Memory B cell (primary cell): ENCODE data around the gene RCAN3.
A peak's percentile ranks its signal among the peaks of the same experiment; 100 is the strongest.
"Not testable (repeated sequence)": the region's sequence is repeated elsewhere in the genome, so short reads cannot be mapped to it uniquely, and the experiment has no call there.

Experiments used
- ATAC-seq: fragments of 150-1000 bp; cut with Tn5 transposase; 2 replicates; pipeline ENCODE4 v1.10.0; 2021; ENCODE audit warnings: low read depth, mild to moderate bottlenecking, moderate library complexity
- DNase-seq, 2 donors: peaks; one replicate each; pipeline ENCODE4 v3.0.0; 2022; ENCODE audit warnings: low spot score in 2 of 2
- H3K27ac Mint-ChIP-seq: one replicate; pipeline ENCODE4 v1.8.0; 2022; ENCODE audit warnings: mild to moderate bottlenecking, moderate library complexity, mixed read lengths
- H3K27me3 Mint-ChIP-seq: one replicate; pipeline ENCODE4 v1.8.0; 2022; ENCODE audit warnings: mixed read lengths
- H3K36me3 Mint-ChIP-seq: one replicate; pipeline ENCODE4 v1.8.0; 2022; ENCODE audit warnings: mild to moderate bottlenecking, mixed read lengths
- H3K4me1 Mint-ChIP-seq: one replicate; pipeline ENCODE4 v1.8.0; 2022; ENCODE audit warnings: mixed read lengths
- H3K4me3 Mint-ChIP-seq: one replicate; pipeline ENCODE4 v1.8.0; 2022; ENCODE audit warnings: mild to moderate bottlenecking, moderate library complexity, mixed read lengths
- H3K9me3 Mint-ChIP-seq: one replicate; pipeline ENCODE4 v1.8.0; 2022; ENCODE audit warnings: mixed read lengths

Gene RCAN3

GRCh38 chr1:24492935-24493334 is 9.7 kb upstream of the RCAN3 start:
- H3K36me3 Mint-ChIP-seq, H3K27me3 Mint-ChIP-seq, DNase-seq, H3K9me3 Mint-ChIP-seq, H3K4me3 Mint-ChIP-seq, H3K4me1 Mint-ChIP-seq, H3K27ac Mint-ChIP-seq, ATAC-seq: not testable (repeated sequence)

DNA sequence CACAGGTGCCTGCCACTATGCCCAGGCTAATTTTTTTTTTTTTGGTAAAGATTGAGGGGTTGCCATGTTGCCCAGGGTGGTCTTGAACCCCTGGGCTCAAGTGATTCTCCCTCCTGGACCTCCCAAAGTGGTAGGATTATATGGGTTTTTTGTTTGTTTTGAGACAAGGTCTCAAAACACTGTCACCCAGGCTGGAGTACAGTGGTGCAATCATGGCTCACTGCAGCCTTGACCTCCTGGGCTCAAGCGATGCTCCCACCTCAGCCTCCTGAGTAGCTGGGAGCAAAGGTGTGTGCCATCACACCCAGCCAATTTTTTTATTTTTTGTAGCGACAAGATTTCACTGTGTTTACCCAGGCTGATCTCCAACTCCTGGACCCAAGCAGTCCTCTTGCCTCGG is 8.9 kb upstream of the RCAN3 start:
- Mint-ChIP-seq H3K27me3 (no peaks in the 10 kb centered on the region), H3K9me3 (no peaks in the 10 kb centered on the region), H3K4me3 (no peak overlapping the region), H3K36me3 (no peaks in the 10 kb centered on the region), H3K27ac (no peak overlapping the region), H3K4me1 (peaks cover under 1% of the 10 kb centered on the region)
- DNase-seq: no peak
- ATAC-seq: no peak

DNA sequence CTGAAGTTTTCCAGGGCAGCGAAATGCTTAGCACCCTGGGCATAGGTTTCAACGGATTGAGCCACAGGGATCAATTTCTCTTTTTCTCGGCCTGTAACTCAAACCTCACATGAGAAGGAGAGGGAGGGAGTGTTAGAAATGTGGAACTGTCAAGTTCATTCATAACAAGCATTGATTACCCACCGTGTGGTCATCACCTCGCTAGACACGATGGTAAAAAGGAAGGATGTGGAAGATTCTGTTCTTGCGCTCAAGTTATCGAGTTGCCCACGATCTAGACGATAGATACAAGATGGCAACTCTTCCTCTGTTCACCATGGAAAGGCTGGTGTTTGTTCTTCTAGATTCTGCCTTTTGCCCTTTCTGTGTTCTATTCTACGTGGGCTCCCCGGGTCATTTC is 4.0 kb upstream of the RCAN3 start:
- H3K4me1 Mint-ChIP-seq: peaks cover 17% of the 10 kb centered on the region
- no peaks in the 10 kb centered on the region for H3K9me3 Mint-ChIP-seq
- no peaks in the 10 kb centered on the region for H3K27me3 Mint-ChIP-seq
- H3K36me3 Mint-ChIP-seq: no peaks in the 10 kb centered on the region
- DNase-seq: no peak
- H3K27ac Mint-ChIP-seq: no peak overlapping the region
- H3K4me3 Mint-ChIP-seq: no peak overlapping the region
- no peak for ATAC-seq

DNA sequence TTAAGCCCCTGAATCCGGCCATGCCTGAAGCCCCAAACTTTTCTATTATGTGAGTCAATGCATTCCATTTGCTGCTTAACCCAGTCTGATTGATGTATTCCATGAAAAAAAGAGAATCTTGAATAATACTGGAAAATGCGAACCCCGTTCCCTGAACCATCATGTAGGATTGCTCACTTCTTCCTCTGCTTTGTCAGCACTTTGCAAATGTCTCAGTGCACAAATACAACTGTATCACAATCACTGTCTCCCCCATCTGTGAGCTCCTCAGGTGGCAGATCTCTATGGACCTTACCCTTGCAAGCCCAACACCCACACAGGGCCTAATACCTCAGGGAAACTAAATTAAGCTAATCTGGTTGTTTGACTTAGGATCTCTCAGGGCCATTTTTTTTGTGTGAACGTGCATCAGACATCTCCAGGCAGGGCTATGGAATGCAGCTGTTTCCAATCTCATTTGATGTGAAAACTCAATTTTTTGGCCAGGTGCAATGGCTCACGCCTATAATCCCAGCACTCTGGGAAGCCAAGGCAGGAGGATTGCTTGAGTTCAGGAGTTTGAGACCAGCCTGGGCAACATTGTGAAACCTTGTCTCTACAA is 2.1 kb upstream of the RCAN3 start:
- Mint-ChIP-seq H3K4me1 (peaks cover 27% of the 10 kb centered on the region), H3K9me3 (no peaks in the 10 kb centered on the region), H3K36me3 (no peaks in the 10 kb centered on the region), H3K27me3 (no peaks in the 10 kb centered on the region), H3K4me3 (no peak overlapping the region), H3K27ac (no peak overlapping the region)
- DNase-seq (no peak), ATAC-seq (no peak)

DNA sequence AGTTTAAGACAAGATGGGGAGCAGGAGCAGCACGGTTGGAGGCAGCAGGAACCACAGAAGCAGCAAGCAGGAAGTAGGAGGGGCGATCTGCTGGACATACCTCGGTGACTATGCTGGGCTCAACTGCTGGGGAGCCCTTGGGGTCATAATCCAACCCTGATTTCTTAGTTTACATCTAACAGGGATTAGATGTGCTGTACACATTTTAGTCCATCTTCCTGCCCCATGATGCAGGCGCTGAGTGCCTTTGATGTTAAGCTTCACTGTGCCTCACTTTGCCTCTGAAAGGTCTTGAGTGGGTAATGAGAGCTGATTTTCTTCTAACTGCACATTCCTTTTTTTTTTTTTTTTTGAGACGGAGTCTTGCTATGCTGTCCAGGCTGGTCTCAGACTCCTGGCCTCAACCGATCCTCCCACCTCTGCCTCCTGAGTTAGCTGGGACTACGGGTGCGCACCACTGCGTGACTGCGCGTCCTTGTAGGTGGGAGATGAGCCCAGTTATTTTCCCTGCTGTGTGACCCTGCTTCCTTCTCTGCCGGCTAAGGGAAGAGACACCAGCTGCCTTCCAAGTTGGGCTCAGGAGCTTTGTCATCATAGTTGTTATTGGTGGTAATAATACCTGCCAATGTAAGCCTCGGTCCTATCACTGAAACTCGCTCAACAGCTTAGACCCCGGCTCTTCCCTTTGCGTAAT is 1.1 kb upstream of the RCAN3 start:
- peak in 1 of 2 donors; percentile 19 for DNase-seq
- H3K27ac Mint-ChIP-seq: peak overlapping the region; percentile 97
- no peaks in the 10 kb centered on the region for H3K36me3 Mint-ChIP-seq
- no peaks in the 10 kb centered on the region for H3K9me3 Mint-ChIP-seq
- peaks cover 33% of the 10 kb centered on the region for H3K4me1 Mint-ChIP-seq
- H3K27me3 Mint-ChIP-seq: no peaks in the 10 kb centered on the region
- H3K4me3 Mint-ChIP-seq: peak overlapping the region; percentile 90
- ATAC-seq: no peak

GRCh38 chr1:24502065-24502708 is 449 bp upstream of the RCAN3 start:
- DNase-seq (peak; percentile 57 to 65), ATAC-seq (peak; percentile 53)
- peak overlapping the region; percentile 90 for H3K4me3 Mint-ChIP-seq
- H3K36me3 Mint-ChIP-seq: no peaks in the 10 kb centered on the region
- no peaks in the 10 kb centered on the region for H3K27me3 Mint-ChIP-seq
- no peaks in the 10 kb centered on the region for H3K9me3 Mint-ChIP-seq
- H3K27ac Mint-ChIP-seq: peak overlapping the region; percentile 97
- peaks cover 37% of the 10 kb centered on the region for H3K4me1 Mint-ChIP-seq

DNA sequence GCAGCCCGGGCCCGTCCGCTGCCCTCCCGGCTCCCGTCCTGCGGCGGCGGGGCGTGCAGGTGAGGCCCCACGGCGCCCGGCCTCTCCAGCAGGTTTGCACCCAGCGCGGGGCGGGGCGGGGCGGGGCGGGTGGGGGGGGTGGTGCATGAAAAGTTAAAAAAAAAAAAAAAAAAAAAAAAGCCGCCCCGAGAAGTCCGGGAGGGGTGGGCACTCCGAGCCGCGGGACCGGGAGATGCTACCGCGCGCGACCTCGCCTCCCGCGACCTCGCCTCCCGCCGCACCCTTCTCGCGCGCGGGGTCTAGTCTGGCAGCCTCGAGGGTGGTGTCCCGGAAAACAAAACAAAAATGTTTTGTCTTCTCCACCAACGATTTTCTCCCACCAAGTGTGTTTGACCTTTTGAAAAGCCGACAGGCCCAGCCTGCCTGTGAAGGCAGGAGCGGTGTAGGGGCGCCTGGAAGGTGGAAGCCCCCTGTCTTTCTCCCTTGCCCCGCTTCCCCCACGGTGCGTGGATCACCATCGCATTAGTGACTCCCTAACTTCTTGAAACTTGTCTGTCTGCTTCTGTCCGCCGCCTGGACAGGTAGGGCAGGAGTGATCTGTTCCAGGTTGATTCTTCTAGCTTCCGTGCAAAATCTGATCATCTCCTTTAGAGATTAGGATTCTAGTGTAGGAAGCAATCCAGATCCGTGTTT is 569 bp downstream of the RCAN3 start:
- Mint-ChIP-seq H3K4me3 (peak overlapping the region; percentile 94), H3K36me3 (peaks cover 2% of the 10 kb centered on the region), H3K27ac (peak overlapping the region; percentile 93), H3K4me1 (peaks cover 39% of the 10 kb centered on the region), H3K9me3 (no peaks in the 10 kb centered on the region), H3K27me3 (no peaks in the 10 kb centered on the region)
- DNase-seq (peak; percentile 18 to 46), ATAC-seq (peak; percentile 40)

DNA sequence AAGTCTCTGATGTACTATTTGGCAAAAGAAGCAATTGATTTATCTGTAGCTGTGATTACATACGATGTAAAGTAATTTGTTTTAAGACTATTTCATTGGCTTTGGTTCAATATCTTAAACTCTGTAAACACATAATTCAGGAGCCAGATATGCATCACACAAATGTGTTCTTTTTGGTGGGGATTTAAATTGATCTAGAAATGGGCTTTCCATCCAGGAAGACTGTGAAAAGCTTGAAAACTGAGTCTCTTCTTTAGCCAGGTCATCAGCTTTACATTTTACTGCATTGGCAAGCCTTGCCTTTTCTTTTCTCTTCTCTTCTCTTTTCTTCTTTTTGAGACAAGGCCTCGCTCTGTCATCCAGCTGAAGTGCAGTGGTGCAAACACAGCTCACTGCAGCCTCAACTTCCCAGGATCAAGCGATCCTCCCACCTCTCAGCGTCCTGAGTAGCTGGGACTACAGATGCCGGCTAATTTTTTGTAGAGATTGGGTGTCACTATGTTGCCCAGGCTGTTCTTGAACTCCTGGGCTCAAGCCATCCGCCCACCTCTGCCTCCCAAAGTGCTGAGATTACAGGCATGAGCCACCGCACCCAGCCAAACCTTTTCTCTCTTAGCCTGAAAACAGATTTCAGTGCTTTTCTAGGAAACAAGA is 1.4 kb downstream of the RCAN3 start:
- H3K9me3 Mint-ChIP-seq: no peaks in the 10 kb centered on the region
- peak overlapping the region; percentile 94 for H3K4me3 Mint-ChIP-seq
- DNase-seq (no peak), ATAC-seq (no peak)
- H3K27ac Mint-ChIP-seq: peak overlapping the region; percentile 93
- H3K36me3 Mint-ChIP-seq: peaks cover 4% of the 10 kb centered on the region
- peaks cover 39% of the 10 kb centered on the region for H3K4me1 Mint-ChIP-seq
- H3K27me3 Mint-ChIP-seq: no peaks in the 10 kb centered on the region

DNA sequence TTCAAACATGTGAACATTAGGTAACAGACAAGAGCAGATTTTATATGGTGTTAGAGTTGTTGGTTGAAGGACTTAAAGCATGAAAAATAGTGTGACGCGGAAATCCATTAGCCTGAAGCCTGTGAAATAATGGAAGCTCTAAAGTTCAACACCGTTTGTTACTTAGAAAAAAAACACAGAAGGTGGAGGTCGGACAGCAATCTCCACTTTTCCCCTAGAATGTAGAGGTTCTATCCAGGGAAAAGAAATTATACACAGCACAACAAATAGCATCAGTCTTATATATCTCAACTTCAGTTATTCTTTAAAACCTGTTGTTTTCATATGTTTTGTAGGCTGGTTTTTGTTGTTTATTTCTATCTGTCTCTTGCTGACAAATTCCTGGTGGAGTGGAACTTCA is 1.9 kb downstream of the RCAN3 start:
- peaks cover 38% of the 10 kb centered on the region for H3K4me1 Mint-ChIP-seq

GRCh38 chr1:24505816-24506215 is 3.2 kb downstream of the RCAN3 start:
- Mint-ChIP-seq H3K36me3 (peaks cover 4% of the 10 kb centered on the region), H3K4me3 (no peak overlapping the region), H3K27ac (no peak overlapping the region), H3K27me3 (no peaks in the 10 kb centered on the region), H3K9me3 (no peaks in the 10 kb centered on the region), H3K4me1 (peaks cover 37% of the 10 kb centered on the region)
- ATAC-seq: no peak
- DNase-seq: no peak

More for the DNA sequence above, 1.9 kb downstream of the RCAN3 start:
- Mint-ChIP-seq H3K4me3 (peak overlapping the region; percentile 94), H3K36me3 (peaks cover 4% of the 10 kb centered on the region), H3K9me3 (no peaks in the 10 kb centered on the region), H3K27me3 (no peaks in the 10 kb centered on the region), H3K27ac (no peak overlapping the region)
- DNase-seq: no peak
- no peak for ATAC-seq

DNA sequence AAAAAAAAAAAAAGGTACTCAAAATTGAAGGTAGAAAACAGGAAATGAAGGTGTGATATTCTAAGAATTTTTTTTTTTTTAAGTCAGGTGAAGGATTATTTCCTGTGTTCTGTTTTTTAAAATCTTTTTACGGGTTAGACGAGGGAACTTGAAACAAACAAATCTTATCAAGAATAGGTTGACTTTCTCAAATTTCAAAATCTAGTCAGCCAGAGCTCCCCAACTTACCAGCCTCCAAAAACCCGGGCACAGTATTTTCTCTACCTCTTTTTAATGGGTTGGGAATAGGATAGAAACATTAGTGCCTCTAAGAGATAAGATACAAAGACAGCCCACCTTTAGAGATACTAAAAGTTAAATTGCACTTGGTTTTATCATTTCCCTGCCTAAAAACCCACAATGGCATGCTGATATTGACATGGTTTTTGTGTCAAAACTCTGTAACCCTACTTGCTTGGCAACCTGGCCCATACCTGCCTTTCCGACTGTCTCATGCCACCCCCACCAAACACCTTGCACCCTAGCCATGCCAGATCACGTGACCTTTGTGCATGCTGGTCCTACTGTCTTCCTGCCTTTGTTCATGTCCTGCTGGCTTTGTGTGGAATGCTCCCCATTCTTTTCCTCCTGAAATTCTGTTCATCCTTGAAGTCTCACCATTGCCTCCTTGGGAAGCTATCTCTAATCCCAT is 4.2 kb downstream of the RCAN3 start:
- H3K9me3 Mint-ChIP-seq: no peaks in the 10 kb centered on the region
- peaks cover 7% of the 10 kb centered on the region for H3K36me3 Mint-ChIP-seq
- DNase-seq (no peak), ATAC-seq (no peak)
- H3K27ac Mint-ChIP-seq: no peak overlapping the region
- no peaks in the 10 kb centered on the region for H3K27me3 Mint-ChIP-seq
- H3K4me1 Mint-ChIP-seq: peaks cover 32% of the 10 kb centered on the region
- H3K4me3 Mint-ChIP-seq: peak overlapping the region; percentile 33

- H3K4me3 Mint-ChIP-seq: peak overlapping the region; percentile 12
- H3K36me3 Mint-ChIP-seq: peaks cover 7% of the 10 kb centered on the region
- ATAC-seq (no peak), DNase-seq (no peak)
- peaks cover 30% of the 10 kb centered on the region for H3K4me1 Mint-ChIP-seq
- H3K9me3 Mint-ChIP-seq: no peaks in the 10 kb centered on the region
- no peak overlapping the region for H3K27ac Mint-ChIP-seq
- no peaks in the 10 kb centered on the region for H3K27me3 Mint-ChIP-seq
Measured at GRCh38 chr1:24507405-24507804, 4.8 kb downstream of the RCAN3 start.

DNA sequence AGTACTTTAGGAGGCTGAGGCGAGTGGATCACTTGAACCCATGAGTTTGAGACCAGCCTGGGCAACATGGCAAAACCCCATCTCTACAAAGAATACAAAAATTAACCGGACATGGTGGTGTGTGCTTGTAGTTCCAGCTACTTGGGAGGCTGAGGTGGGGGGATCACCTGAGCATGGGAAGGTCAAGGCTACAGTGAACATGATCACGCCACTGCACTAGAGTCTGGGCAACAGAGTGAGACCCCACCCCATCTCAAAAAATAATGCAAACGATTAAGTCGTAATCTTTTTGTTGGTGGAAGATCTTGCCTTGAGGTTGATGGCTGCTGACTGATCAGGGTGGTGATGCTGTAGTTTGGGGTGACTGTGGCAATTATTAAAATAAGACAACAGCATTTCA is 6.3 kb downstream of the RCAN3 start:
- ATAC-seq: no peak
- Mint-ChIP-seq H3K4me3 (no peak overlapping the region), H3K4me1 (peaks cover 26% of the 10 kb centered on the region), H3K27me3 (no peaks in the 10 kb centered on the region), H3K36me3 (peaks cover 7% of the 10 kb centered on the region), H3K9me3 (no peaks in the 10 kb centered on the region), H3K27ac (no peak overlapping the region)
- no peak for DNase-seq
